GM12872 (cell line): ENCODE data around the gene ATG3.

Experiments used
- CTCF ChIP-seq: IDR thresholded peaks from 3 replicates; pipeline ENCODE4 v1.5.1; 2011; ENCODE audit warnings: low read depth, mild to moderate bottlenecking, low read length, moderate library complexity; ENCODE audit not compliant: insufficient read depth

The ATG3 gene

GRCh38 chr3:112505907-112506306 is 55.9 kb downstream of the ATG3 start:
- TF ChIP-seq CTCF: no peak

GRCh38 chr3:112504123-112504522 is 57.6 kb downstream of the ATG3 start:
- no peak for TF ChIP-seq CTCF

GRCh38 chr3:112503304-112503972 is 58.3 kb downstream of the ATG3 start:
- TF ChIP-seq CTCF: no peak

GRCh38 chr3:112500621-112501020 is 61.1 kb downstream of the ATG3 start:
- TF ChIP-seq CTCF: no peak

- no peak for TF ChIP-seq CTCF
Measured at GRCh38 chr3:112498914-112499711, 62.6 kb downstream of the ATG3 start, which contains the start of gene BTLA. Gene BTLA, minus strand, starts transcription at chr3:112499472. Its CDS starts 114 bp downstream, at chr3:112499358.

- TF ChIP-seq CTCF: no peak
Measured at GRCh38 chr3:112497897-112498548, 63.7 kb downstream of the ATG3 start.

GRCh38 chr3:112496366-112497067 is 65.2 kb downstream of the ATG3 start:
- TF ChIP-seq CTCF: no peak
